Endothelial cell (in vitro differentiated cells): ENCODE data around the gene ABCC8. TPM values are rescaled to one million over a fixed set of nuclear protein-coding genes. Genes with fewer than 3 reads are reported as not detected.

Experiments
- DNase-seq: peaks from one replicate; pipeline ENCODE4 v3.0.0; 2021; ENCODE audit warnings: low spot score
- H3K27ac Mint-ChIP-seq: one replicate; pipeline ENCODE4 v1.8.0; 2021; ENCODE audit warnings: mixed read lengths, inconsistent platforms; ENCODE audit not compliant: unreplicated experiment
- H3K27me3 Mint-ChIP-seq: one replicate; pipeline ENCODE4 v1.8.0; 2021; ENCODE audit warnings: mild to moderate bottlenecking, moderate library complexity, mixed read lengths, inconsistent platforms; ENCODE audit not compliant: unreplicated experiment
- H3K36me3 Mint-ChIP-seq: one replicate; pipeline ENCODE4 v1.8.0; 2021; ENCODE audit warnings: mild to moderate bottlenecking, low read depth, mixed read lengths, inconsistent platforms; ENCODE audit not compliant: unreplicated experiment
- H3K4me1 Mint-ChIP-seq: one replicate; pipeline ENCODE4 v1.8.0; 2021; ENCODE audit warnings: mild to moderate bottlenecking, mixed read lengths, inconsistent platforms; ENCODE audit not compliant: unreplicated experiment
- H3K4me3 Mint-ChIP-seq: one replicate; pipeline ENCODE4 v1.8.0; 2021; ENCODE audit warnings: mild to moderate bottlenecking, mixed read lengths, inconsistent platforms; ENCODE audit not compliant: unreplicated experiment
- H3K9me3 Mint-ChIP-seq: one replicate; pipeline ENCODE4 v1.8.0; 2021; ENCODE audit warnings: mixed read lengths, inconsistent platforms; ENCODE audit not compliant: unreplicated experiment
- CTCF ChIP-seq: fragments of 200-600 bp; sonication (generic); IDR thresholded peaks from one replicate; pipeline ENCODE4 v1.5.0; 2021; ENCODE audit warnings: antibody characterized with exemption; ENCODE audit not compliant: unreplicated experiment
- total RNA-seq: library from RNA; stranded (reverse); fragmentation: NEBNext Ultra II Directional; extraction: Animal tissue kit (Norgen Biotek cat#: 25700); gene quantifications from one replicate; pipeline ENCODE4 v1.2.1, GENCODE V29; 2021; ENCODE audit not compliant: unreplicated experiment

ABCC8 gene
- total RNA-seq, 1 donor from 2014 or later = not detected

GRCh38 chr11:17486646-17487045 lies 10.0 kb upstream of the ABCC8 start:
- no peak for DNase-seq
- Mint-ChIP-seq H3K27me3 (peaks cover 3% of the 10 kb centered on the region), H3K4me3 (no peak overlapping the region), H3K9me3 (no peaks in the 10 kb centered on the region), H3K4me1 (no peaks in the 10 kb centered on the region), H3K27ac (no peak overlapping the region), H3K36me3 (no peaks in the 10 kb centered on the region)
- TF ChIP-seq CTCF = no peak

- Mint-ChIP-seq H3K27ac (no peak overlapping the region), H3K36me3 (no peaks in the 10 kb centered on the region), H3K4me3 (no peak overlapping the region), H3K27me3 (peaks cover 9% of the 10 kb centered on the region), H3K4me1 (peaks cover 6% of the 10 kb centered on the region), H3K9me3 (no peaks in the 10 kb centered on the region)
- no peak for TF ChIP-seq CTCF
- no peak for DNase-seq
These were observed 6.9 kb upstream of the ABCC8 start for GRCh38 chr11:17483505-17483904.

GRCh38 chr11:17481905-17482304 lies 5.3 kb upstream of the ABCC8 start:
- no peaks in the 10 kb centered on the region for H3K36me3 Mint-ChIP-seq
- H3K4me3 Mint-ChIP-seq = no peak overlapping the region
- TF ChIP-seq CTCF = no peak
- peaks cover 6% of the 10 kb centered on the region for H3K4me1 Mint-ChIP-seq
- H3K27me3 Mint-ChIP-seq = peaks cover 16% of the 10 kb centered on the region
- no peak for DNase-seq
- H3K27ac Mint-ChIP-seq = no peak overlapping the region
- no peaks in the 10 kb centered on the region for H3K9me3 Mint-ChIP-seq

GRCh38 chr11:17479284-17480214 lies 2.9 kb upstream of the ABCC8 start:
- no peak overlapping the region for H3K4me3 Mint-ChIP-seq
- no peak overlapping the region for H3K27ac Mint-ChIP-seq
- H3K27me3 Mint-ChIP-seq = peaks cover 26% of the 10 kb centered on the region

More at GRCh38 chr11:17479284-17480214, 2.9 kb upstream of the ABCC8 start:
- Mint-ChIP-seq H3K9me3 (no peaks in the 10 kb centered on the region), H3K4me1 (peaks cover 9% of the 10 kb centered on the region), H3K36me3 (no peaks in the 10 kb centered on the region)
- peak; percentile 65 for DNase-seq
- no peak for TF ChIP-seq CTCF
